ENCODE results near the gene UPK2. TPM values are rescaled to one million over a fixed set of nuclear protein-coding genes. Genes with fewer than 3 reads are reported as not detected.

The UPK2 gene
- total RNA-seq, 1 donor from 2014 or later = 0.86 TPM

- H3K4me1 Mint-ChIP-seq (ENCODE audit: unreplicated experiment) = peaks cover 37% of the 10 kb centered on the region
- H3K27ac Mint-ChIP-seq (ENCODE audit: unreplicated experiment) = peak overlapping the region; percentile 90
- peak overlapping the region; percentile 92 for H3K4me3 Mint-ChIP-seq (ENCODE audit: unreplicated experiment)
- no peak for DNase-seq (ENCODE audit: extremely low spot score, unreplicated experiment)
- no peaks in the 10 kb centered on the region for H3K36me3 Mint-ChIP-seq (ENCODE audit: unreplicated experiment)
- H3K9me3 Mint-ChIP-seq (ENCODE audit: unreplicated experiment) = no peaks in the 10 kb centered on the region
- TF ChIP-seq CTCF (IDR thresholded peaks at IDR 0.05) = peak; percentile 13
- H3K27me3 Mint-ChIP-seq (ENCODE audit: unreplicated experiment) = no peaks in the 10 kb centered on the region
Observed at GRCh38 chr11:118928870-118929500, 27.1 kb upstream of the UPK2 start.

GRCh38 chr11:118929501-118930093 is 26.5 kb upstream of the UPK2 start:
- peak overlapping the region; percentile 92 for H3K4me3 Mint-ChIP-seq (ENCODE audit: unreplicated experiment)
- H3K27ac Mint-ChIP-seq (ENCODE audit: unreplicated experiment) = peak overlapping the region; percentile 87
- peaks cover 35% of the 10 kb centered on the region for H3K4me1 Mint-ChIP-seq (ENCODE audit: unreplicated experiment)

GRCh38 chr11:118930094-118930712 is 25.9 kb upstream of the UPK2 start:
- Mint-ChIP-seq H3K36me3 (ENCODE audit: unreplicated experiment) (no peaks in the 10 kb centered on the region), H3K4me1 (ENCODE audit: unreplicated experiment) (peaks cover 35% of the 10 kb centered on the region), H3K27ac (ENCODE audit: unreplicated experiment) (peak overlapping the region; percentile 87), H3K27me3 (ENCODE audit: unreplicated experiment) (no peaks in the 10 kb centered on the region), H3K9me3 (ENCODE audit: unreplicated experiment) (no peaks in the 10 kb centered on the region), H3K4me3 (ENCODE audit: unreplicated experiment) (peak overlapping the region; percentile 77)
- peak; percentile 91 for DNase-seq (ENCODE audit: extremely low spot score, unreplicated experiment)
- TF ChIP-seq CTCF (IDR thresholded peaks at IDR 0.05) = peak; percentile 92

More at GRCh38 chr11:118929501-118930093, 26.5 kb upstream of the UPK2 start:
- TF ChIP-seq CTCF (IDR thresholded peaks at IDR 0.05) = no peak
- peak; percentile 92 for DNase-seq (ENCODE audit: extremely low spot score, unreplicated experiment)
- no peaks in the 10 kb centered on the region for H3K9me3 Mint-ChIP-seq (ENCODE audit: unreplicated experiment)
- no peaks in the 10 kb centered on the region for H3K27me3 Mint-ChIP-seq (ENCODE audit: unreplicated experiment)
- no peaks in the 10 kb centered on the region for H3K36me3 Mint-ChIP-seq (ENCODE audit: unreplicated experiment)

GRCh38 chr11:118931571-118931970 is 24.5 kb upstream of the UPK2 start:
- Mint-ChIP-seq H3K36me3 (ENCODE audit: unreplicated experiment) (no peaks in the 10 kb centered on the region), H3K4me1 (ENCODE audit: unreplicated experiment) (peaks cover 29% of the 10 kb centered on the region), H3K27ac (ENCODE audit: unreplicated experiment) (no peak overlapping the region), H3K27me3 (ENCODE audit: unreplicated experiment) (no peaks in the 10 kb centered on the region), H3K9me3 (ENCODE audit: unreplicated experiment) (no peaks in the 10 kb centered on the region), H3K4me3 (ENCODE audit: unreplicated experiment) (no peak overlapping the region)
- TF ChIP-seq CTCF (IDR thresholded peaks at IDR 0.05) = no peak
- DNase-seq (ENCODE audit: extremely low spot score, unreplicated experiment) = no peak

- H3K27ac Mint-ChIP-seq (ENCODE audit: unreplicated experiment) = no peak overlapping the region
- TF ChIP-seq CTCF (IDR thresholded peaks at IDR 0.05) = no peak
- H3K4me1 Mint-ChIP-seq (ENCODE audit: unreplicated experiment) = peaks cover 12% of the 10 kb centered on the region
- no peaks in the 10 kb centered on the region for H3K9me3 Mint-ChIP-seq (ENCODE audit: unreplicated experiment)
- no peak overlapping the region for H3K4me3 Mint-ChIP-seq (ENCODE audit: unreplicated experiment)
- H3K36me3 Mint-ChIP-seq (ENCODE audit: unreplicated experiment) = no peaks in the 10 kb centered on the region
- DNase-seq (ENCODE audit: extremely low spot score, unreplicated experiment) = no peak
- no peaks in the 10 kb centered on the region for H3K27me3 Mint-ChIP-seq (ENCODE audit: unreplicated experiment)
Observed at GRCh38 chr11:118933486-118933885, 22.6 kb upstream of the UPK2 start.

Measured in osteocyte (in vitro differentiated cells).